Measurements from ENCODE around the gene LNX2.

DNA sequence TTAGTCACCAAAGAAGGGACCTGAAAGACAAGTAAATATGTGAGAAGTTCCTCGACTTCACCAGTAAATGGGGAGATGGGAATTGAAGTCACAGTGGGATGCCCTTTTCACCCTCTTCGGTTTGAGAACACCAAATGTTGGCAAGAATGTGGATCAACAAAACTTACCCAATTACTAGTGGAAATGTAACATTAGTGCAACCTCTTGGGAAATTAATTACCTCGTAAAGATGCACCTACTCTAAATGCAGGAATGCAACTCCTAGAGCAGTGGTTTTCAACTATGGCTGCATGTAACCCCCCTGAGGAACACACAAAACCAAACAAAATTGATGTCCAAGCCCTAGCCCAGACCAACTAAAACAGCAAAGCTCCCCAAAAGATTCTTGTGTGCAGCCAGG, 78.1 kb downstream of the LNX2 start:
- TF ChIP-seq, protein P1, sequence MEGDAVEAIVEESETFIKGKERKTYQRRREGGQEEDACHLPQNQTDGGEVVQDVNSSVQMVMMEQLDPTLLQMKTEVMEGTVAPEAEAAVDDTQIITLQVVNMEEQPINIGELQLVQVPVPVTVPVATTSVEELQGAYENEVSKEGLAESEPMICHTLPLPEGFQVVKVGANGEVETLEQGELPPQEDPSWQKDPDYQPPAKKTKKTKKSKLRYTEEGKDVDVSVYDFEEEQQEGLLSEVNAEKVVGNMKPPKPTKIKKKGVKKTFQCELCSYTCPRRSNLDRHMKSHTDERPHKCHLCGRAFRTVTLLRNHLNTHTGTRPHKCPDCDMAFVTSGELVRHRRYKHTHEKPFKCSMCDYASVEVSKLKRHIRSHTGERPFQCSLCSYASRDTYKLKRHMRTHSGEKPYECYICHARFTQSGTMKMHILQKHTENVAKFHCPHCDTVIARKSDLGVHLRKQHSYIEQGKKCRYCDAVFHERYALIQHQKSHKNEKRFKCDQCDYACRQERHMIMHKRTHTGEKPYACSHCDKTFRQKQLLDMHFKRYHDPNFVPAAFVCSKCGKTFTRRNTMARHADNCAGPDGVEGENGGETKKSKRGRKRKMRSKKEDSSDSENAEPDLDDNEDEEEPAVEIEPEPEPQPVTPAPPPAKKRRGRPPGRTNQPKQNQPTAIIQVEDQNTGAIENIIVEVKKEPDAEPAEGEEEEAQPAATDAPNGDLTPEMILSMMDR (IDR thresholded peaks at IDR 0.05 in 2 of 3, conservative IDR thresholded peaks at IDR 0.05 in 1 of 3; ENCODE audit: borderline replicate concordance in 1 of 3, insufficient read depth in 1 of 3, low read depth in 2 of 3, low read length in 2 of 3): no peak
- TF ChIP-seq RAD21 (IDR thresholded peaks at IDR 0.05; ENCODE audit: low read depth) (no peak), SIN3A (IDR thresholded peaks at IDR 0.05; ENCODE audit: low read depth) (no peak), EZH2 (IDR thresholded peaks at IDR 0.05) (no peak), POLR2AphosphoS5 (IDR thresholded peaks at IDR 0.05; ENCODE audit: low read depth, low read length) (no peak), SRF (IDR thresholded peaks at IDR 0.05; ENCODE audit: low read depth) (no peak), SP1 (IDR thresholded peaks at IDR 0.05; ENCODE audit: low read depth) (no peak), TCF7L2 (IDR thresholded peaks at IDR 0.05; ENCODE audit: borderline replicate concordance, extremely low read depth, insufficient read depth, insufficient read length) (no peak), CBX3 (IDR thresholded peaks at IDR 0.05; ENCODE audit: low read depth) (no peak)
- TF ChIP-seq, protein P2, sequence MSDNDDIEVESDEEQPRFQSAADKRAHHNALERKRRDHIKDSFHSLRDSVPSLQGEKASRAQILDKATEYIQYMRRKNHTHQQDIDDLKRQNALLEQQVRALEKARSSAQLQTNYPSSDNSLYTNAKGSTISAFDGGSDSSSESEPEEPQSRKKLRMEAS (IDR thresholded peaks at IDR 0.05): no peak
- TF ChIP-seq, protein P3, sequence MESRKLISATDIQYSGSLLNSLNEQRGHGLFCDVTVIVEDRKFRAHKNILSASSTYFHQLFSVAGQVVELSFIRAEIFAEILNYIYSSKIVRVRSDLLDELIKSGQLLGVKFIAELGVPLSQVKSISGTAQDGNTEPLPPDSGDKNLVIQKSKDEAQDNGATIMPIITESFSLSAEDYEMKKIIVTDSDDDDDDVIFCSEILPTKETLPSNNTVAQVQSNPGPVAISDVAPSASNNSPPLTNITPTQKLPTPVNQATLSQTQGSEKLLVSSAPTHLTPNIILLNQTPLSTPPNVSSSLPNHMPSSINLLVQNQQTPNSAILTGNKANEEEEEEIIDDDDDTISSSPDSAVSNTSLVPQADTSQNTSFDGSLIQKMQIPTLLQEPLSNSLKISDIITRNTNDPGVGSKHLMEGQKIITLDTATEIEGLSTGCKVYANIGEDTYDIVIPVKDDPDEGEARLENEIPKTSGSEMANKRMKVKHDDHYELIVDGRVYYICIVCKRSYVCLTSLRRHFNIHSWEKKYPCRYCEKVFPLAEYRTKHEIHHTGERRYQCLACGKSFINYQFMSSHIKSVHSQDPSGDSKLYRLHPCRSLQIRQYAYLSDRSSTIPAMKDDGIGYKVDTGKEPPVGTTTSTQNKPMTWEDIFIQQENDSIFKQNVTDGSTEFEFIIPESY (IDR thresholded peaks at IDR 0.05; ENCODE audit: extremely low read depth, insufficient replicate concordance, low read length): no peak
